CD14-positive monocyte (primary cell): ENCODE data around the gene JMJD1C. TPM values are rescaled to one million over a fixed set of nuclear protein-coding genes. Genes with fewer than 3 reads are reported as not detected.

Experiments used
- DNase-seq, 3 donors: peaks; one replicate each; pipeline ENCODE4 v3.0.0-alpha.2; 2011 to 2022
- H2AFZ ChIP-seq: 2 replicates; pipeline ENCODE4 v1.6.0; 2012; ENCODE audit warnings: mild to moderate bottlenecking, low read depth, low read length, inconsistent platforms; ENCODE audit not compliant: insufficient read depth, poor library complexity, severe bottlenecking
- H3K27ac ChIP-seq, 2 donors: 1 replicate in 1 of 2; 2 replicates in 1 of 2; pipeline ENCODE4 v1.5.1; 2012 to 2013; ENCODE audit warnings: low read length in 2 of 2, control low read depth in 1 of 2, inconsistent platforms in 1 of 2, low read depth in 1 of 2, mild to moderate bottlenecking in 1 of 2
- H3K27me3 ChIP-seq, 2 donors: one replicate each; pipeline versions ENCODE4 v1.6.0 to v1.6.1; 2011 to 2013; ENCODE audit warnings: low read length in 2 of 2; ENCODE audit not compliant: control insufficient read depth in 2 of 2, insufficient read depth in 2 of 2
- H3K36me3 ChIP-seq, 2 donors: replicated peaks in 1 of 2; 1 replicate in 1 of 2; 2 replicates in 1 of 2; pipeline versions ENCODE4 v1.5.1 to v1.6.1; 2012 to 2013; ENCODE audit warnings: low read length in 2 of 2, control low read depth in 1 of 2, inconsistent platforms in 1 of 2, mild to moderate bottlenecking in 1 of 2; ENCODE audit not compliant: insufficient read depth in 2 of 2, control insufficient read depth in 1 of 2
- H3K4me1 ChIP-seq, 2 donors: 1 replicate in 1 of 2; 2 replicates in 1 of 2; pipeline versions ENCODE4 v1.5.1 to v1.6.1; 2012 to 2013; ENCODE audit warnings: low read length in 2 of 2, control low read depth in 1 of 2, inconsistent platforms in 1 of 2, mild to moderate bottlenecking in 1 of 2, moderate library complexity in 1 of 2; ENCODE audit not compliant: insufficient read depth in 2 of 2, control insufficient read depth in 1 of 2
- H3K4me2 ChIP-seq: replicated peaks from 2 replicates; pipeline ENCODE3; 2012; ENCODE audit warnings: low read length, moderate library complexity, mild to moderate bottlenecking; ENCODE audit not compliant: poor library complexity, severe bottlenecking; ENCODE audit errors: extremely low read depth
- H3K4me3 ChIP-seq, 3 experiments: fragments of 200-600 bp in 1 of 3; sonication (generic) in 1 of 3; replicated peaks in 1 of 3; 1 replicate in 2 of 3; 2 replicates in 1 of 3; pipeline ENCODE4 v1.5.1; 2011 to 2013; ENCODE audit warnings: low read length in 3 of 3, mild to moderate bottlenecking in 3 of 3, control low read depth in 2 of 3, low read depth in 2 of 3, inconsistent platforms in 1 of 3, moderate library complexity in 1 of 3
- H3K79me2 ChIP-seq: 2 replicates; pipeline ENCODE4 v1.6.0; 2012; ENCODE audit warnings: mild to moderate bottlenecking, control low read depth, inconsistent platforms, low read length, moderate library complexity; ENCODE audit not compliant: insufficient read depth
- H3K9ac ChIP-seq: 2 replicates; pipeline ENCODE4 v1.6.0; 2017; ENCODE audit warnings: low read length, mild to moderate bottlenecking; ENCODE audit not compliant: insufficient read depth, poor library complexity, severe bottlenecking
- H3K9me3 ChIP-seq, 2 donors: replicated peaks in 1 of 2; 1 replicate in 1 of 2; 2 replicates in 1 of 2; pipeline versions ENCODE4 v1.5.1 to v1.6.1; 2012 to 2013; ENCODE audit warnings: low read length in 2 of 2, control low read depth in 1 of 2; ENCODE audit not compliant: control insufficient read depth in 1 of 2, insufficient read depth in 1 of 2
- H4K20me1 ChIP-seq: 2 replicates; pipeline ENCODE4 v1.6.0; 2012; ENCODE audit warnings: mild to moderate bottlenecking, low read length, control low read depth, moderate library complexity; ENCODE audit not compliant: insufficient read depth
- H3K27ac Mint-ChIP-seq, 7 donors: one replicate each; pipeline ENCODE4 v1.8.0; 2020; ENCODE audit warnings: mild to moderate bottlenecking in 7 of 7, mixed read lengths in 7 of 7, moderate library complexity in 6 of 7, inconsistent platforms in 2 of 7
- H3K27me3 Mint-ChIP-seq, 3 donors: one replicate each; pipeline ENCODE4 v1.8.0; 2021 to 2022; ENCODE audit warnings: low read depth in 3 of 3, mild to moderate bottlenecking in 3 of 3, mixed read lengths in 3 of 3, moderate library complexity in 3 of 3, inconsistent platforms in 1 of 3
- H3K36me3 Mint-ChIP-seq, 2 donors: one replicate each; pipeline ENCODE4 v1.8.0; 2020; ENCODE audit warnings: mixed read lengths in 2 of 2, inconsistent platforms in 1 of 2, mild to moderate bottlenecking in 1 of 2
- H3K4me1 Mint-ChIP-seq: one replicate; pipeline ENCODE4 v1.8.0; 2020; ENCODE audit warnings: mild to moderate bottlenecking, mixed read lengths
- H3K4me3 Mint-ChIP-seq, 2 donors: one replicate each; pipeline ENCODE4 v1.8.0; 2020; ENCODE audit warnings: mild to moderate bottlenecking in 2 of 2, mixed read lengths in 2 of 2, moderate library complexity in 1 of 2
- H3K9me3 Mint-ChIP-seq, 7 donors: one replicate each; pipeline ENCODE4 v1.8.0; 2020 to 2022; ENCODE audit warnings: mixed read lengths in 7 of 7, mild to moderate bottlenecking in 6 of 7, moderate library complexity in 6 of 7, inconsistent platforms in 2 of 7
- WGBS: methylation state at CpG from one replicate; pipeline ENCODE4 v1.1.5; 2013; ENCODE audit warnings: missing lambda C conversion rate; ENCODE audit not compliant: insufficient coverage; 5-methylcytosine and 5-hydroxymethylcytosine counted together
- intact Hi-C, 2 donors: fragments of 100-400 bp; cut with micrococcal nuclease; formaldehyde crosslinking; loops; one replicate each; pipeline versions ENCODE4 v1.15.0 to v1.15.1; 2023
- polyA plus RNA-seq, 3 donors: library from polyadenylated mRNA; depleted of rRNA in 1 of 3; unstranded in 2 of 3; stranded (reverse) in 1 of 3; fragments of 300-500 nt in 2 of 3; fragments of >200 nt in 1 of 3; fragmentation: Illumina TruSeq in 2 of 3; gene quantifications; 1 replicate in 2 of 3; 2 replicates in 1 of 3; pipeline ENCODE4 v1.2.3, GENCODE V29; 2012 to 2021
- TF ChIP-seq, protein P1 (sequence below): fragments of 200-600 bp; IDR thresholded peaks from one replicate; pipeline ENCODE4 v1.8.0; 2022; ENCODE audit warnings: antibody characterized with exemption, mild to moderate bottlenecking

JMJD1C gene
- polyA plus RNA-seq, 3 donors = 27.8 to 84.8 (median 46.5) TPM

- Mint-ChIP-seq H3K27ac (no peak overlapping the region), H3K4me3 (no peak overlapping the region), H3K4me1 (peaks cover 10% of the 10 kb centered on the region), H3K36me3 (peaks cover 0 to 6% of the 10 kb centered on the region in 2 donors), H3K9me3 (no peaks in the 10 kb centered on the region), H3K27me3 (no peaks in the 10 kb centered on the region)
- intact Hi-C loops = no loop called here
- Histone ChIP-seq H3K9me3 (no peaks in the 10 kb centered on the region), H2AFZ (no peak overlapping the region), H3K27me3 (no peaks in the 10 kb centered on the region), H4K20me1 (peaks cover 4% of the 10 kb centered on the region), H3K4me2 (no peak overlapping the region), H3K79me2 (no peaks in the 10 kb centered on the region), H3K4me3 (no peak overlapping the region), H3K4me1 (no peaks in the 10 kb centered on the region), H3K27ac (no peak overlapping the region), H3K9ac (no peak overlapping the region), H3K36me3 (no peaks in the 10 kb centered on the region)
- 100% methylated on average over 1 of the region's 2 CpGs for WGBS
- no peak for DNase-seq
- TF ChIP-seq, protein P1, sequence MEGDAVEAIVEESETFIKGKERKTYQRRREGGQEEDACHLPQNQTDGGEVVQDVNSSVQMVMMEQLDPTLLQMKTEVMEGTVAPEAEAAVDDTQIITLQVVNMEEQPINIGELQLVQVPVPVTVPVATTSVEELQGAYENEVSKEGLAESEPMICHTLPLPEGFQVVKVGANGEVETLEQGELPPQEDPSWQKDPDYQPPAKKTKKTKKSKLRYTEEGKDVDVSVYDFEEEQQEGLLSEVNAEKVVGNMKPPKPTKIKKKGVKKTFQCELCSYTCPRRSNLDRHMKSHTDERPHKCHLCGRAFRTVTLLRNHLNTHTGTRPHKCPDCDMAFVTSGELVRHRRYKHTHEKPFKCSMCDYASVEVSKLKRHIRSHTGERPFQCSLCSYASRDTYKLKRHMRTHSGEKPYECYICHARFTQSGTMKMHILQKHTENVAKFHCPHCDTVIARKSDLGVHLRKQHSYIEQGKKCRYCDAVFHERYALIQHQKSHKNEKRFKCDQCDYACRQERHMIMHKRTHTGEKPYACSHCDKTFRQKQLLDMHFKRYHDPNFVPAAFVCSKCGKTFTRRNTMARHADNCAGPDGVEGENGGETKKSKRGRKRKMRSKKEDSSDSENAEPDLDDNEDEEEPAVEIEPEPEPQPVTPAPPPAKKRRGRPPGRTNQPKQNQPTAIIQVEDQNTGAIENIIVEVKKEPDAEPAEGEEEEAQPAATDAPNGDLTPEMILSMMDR = no peak
These were observed 99.6 kb downstream of the JMJD1C start for GRCh38 chr10:63365976-63366765.

DNA sequence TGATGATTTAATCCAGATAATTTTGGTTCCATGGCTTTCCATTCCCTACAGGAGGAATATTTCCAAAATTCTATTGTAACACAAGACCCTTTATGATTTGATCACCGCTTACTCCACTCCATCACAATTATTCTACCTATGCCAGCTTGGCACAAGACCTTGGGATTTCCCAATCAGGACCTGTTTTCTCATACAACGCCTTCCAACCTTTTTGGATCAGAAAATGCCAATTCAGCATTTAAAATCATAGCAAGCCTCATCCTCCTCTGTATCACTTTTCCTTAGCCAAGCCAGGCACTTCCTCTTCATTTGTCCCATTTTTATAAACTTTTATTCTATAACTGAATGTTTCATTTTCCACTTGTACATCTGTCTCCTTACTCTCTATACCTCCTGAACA, 100.9 kb downstream of the JMJD1C start:
- H3K4me3 Mint-ChIP-seq = no peak overlapping the region
- TF ChIP-seq, protein P1 = no peak
- H3K27ac ChIP-seq = no peak overlapping the region
- H3K27me3 ChIP-seq = no peaks in the 10 kb centered on the region
- H2AFZ ChIP-seq = no peak overlapping the region
- peaks cover 2% of the 10 kb centered on the region for H3K79me2 ChIP-seq
- no peaks in the 10 kb centered on the region for H3K9me3 Mint-ChIP-seq
- H3K4me1 ChIP-seq = no peaks in the 10 kb centered on the region
- intact Hi-C loops = no loop called here
- no peaks in the 10 kb centered on the region for H3K27me3 Mint-ChIP-seq
- no peak overlapping the region for H3K9ac ChIP-seq
- H3K36me3 ChIP-seq = no peaks in the 10 kb centered on the region
- no peak for DNase-seq
- H4K20me1 ChIP-seq = peaks cover 4% of the 10 kb centered on the region
- H3K4me2 ChIP-seq = no peak overlapping the region
- peak overlapping the region in 1 of 7 donors; percentile 4 for H3K27ac Mint-ChIP-seq
- WGBS = 100% methylated on average over 2 of the region's 2 CpGs
- peaks cover 0 to 6% of the 10 kb centered on the region in 2 donors for H3K36me3 Mint-ChIP-seq
- H3K4me3 ChIP-seq = no peak overlapping the region
- peaks cover 10% of the 10 kb centered on the region for H3K4me1 Mint-ChIP-seq
- no peaks in the 10 kb centered on the region for H3K9me3 ChIP-seq
